Activated CD4-positive, alpha-beta memory T cell treated with anti-CD3 and anti-CD28 coated beads for 36 hours (primary cell): ENCODE data around the gene ARHGEF25. TPM values are rescaled to one million over a fixed set of nuclear protein-coding genes. Genes with fewer than 3 reads are reported as not detected.

Experiments used
- CTCF ChIA-PET: fragments of 350-600 bp; sonication (Branson Sonifier 250); formaldehyde crosslinking; loops from one replicate; lab custom pipeline; 2021; ENCODE audit warnings: antibody characterized with exemption, inconsistent platforms; lab: Charles Lee
- POLR2A ChIA-PET: fragments of 350-600 bp; sonication (Branson Sonifier 250); formaldehyde crosslinking; loops from one replicate; lab custom pipeline; 2021; ENCODE audit warnings: antibody characterized with exemption; lab: Charles Lee
- DNase-seq: peaks from one replicate; pipeline ENCODE4 v3.0.0-alpha.2; 2020
- H3K27ac Mint-ChIP-seq: one replicate; pipeline ENCODE4 v1.8.0; 2021; ENCODE audit warnings: mixed read lengths
- H3K27me3 Mint-ChIP-seq: one replicate; pipeline ENCODE4 v1.8.0; 2021; ENCODE audit warnings: mixed read lengths
- H3K36me3 Mint-ChIP-seq: one replicate; pipeline ENCODE4 v1.8.0; 2021; ENCODE audit warnings: mixed read lengths
- H3K4me1 Mint-ChIP-seq: one replicate; pipeline ENCODE4 v1.8.0; 2021; ENCODE audit warnings: low read depth, mixed read lengths
- H3K4me3 Mint-ChIP-seq: one replicate; pipeline ENCODE4 v1.8.0; 2021; ENCODE audit warnings: mild to moderate bottlenecking, mixed read lengths
- H3K9me3 Mint-ChIP-seq: one replicate; pipeline ENCODE4 v1.8.0; 2021; ENCODE audit warnings: mixed read lengths
- intact Hi-C: fragments of 100-400 bp; cut with micrococcal nuclease; formaldehyde crosslinking; loops from one replicate; pipeline ENCODE4 v1.15.1; 2023
- total RNA-seq, 2 experiments: library from RNA; stranded (reverse); gene quantifications; one replicate each; pipeline ENCODE4 v1.2.3, GENCODE V29; 2021

ARHGEF25 gene
- total RNA-seq, 2 experiments from 2014 or later, result 1.4 to 2.5 TPM

GRCh38 chr12:57603324-57603723, 7.9 kb upstream of the ARHGEF25 start:
- Mint-ChIP-seq H3K4me3 (peak overlapping the region; percentile 74), H3K36me3 (peaks cover 21% of the 10 kb centered on the region), H3K9me3 (no peaks in the 10 kb centered on the region), H3K27ac (no peak overlapping the region), H3K27me3 (no peaks in the 10 kb centered on the region), H3K4me1 (peaks cover 22% of the 10 kb centered on the region)
- no peak for DNase-seq
- intact Hi-C loops, result no loop called here
- ChIA-PET POLR2A (interaction anchor here (0.6 to 1.3 kb wide), 5 partner anchors 8 to 333 kb away, joined by 3 read pairs; partner anchors contain the start of gene ARHGEF25), CTCF (interaction anchor here (1.5 kb wide), 1 partner anchor 20 kb away, joined by 4 read pairs; no protein-coding TSS in a partner anchor)

GRCh38 chr12:57603815-57604453, 7.3 kb upstream of the ARHGEF25 start:
- no peaks in the 10 kb centered on the region for H3K9me3 Mint-ChIP-seq
- H3K27ac Mint-ChIP-seq, result peak overlapping the region; percentile 49
- no peaks in the 10 kb centered on the region for H3K27me3 Mint-ChIP-seq
- ChIA-PET CTCF (interaction anchor here (1.5 kb wide), 1 partner anchor 21 kb away, joined by 4 read pairs; no protein-coding TSS in a partner anchor), POLR2A (interaction anchor here (0.6 to 1.3 kb wide), 4 partner anchors 10 to 148 kb away, joined by 3 read pairs; partner anchors contain the start of gene CDK4)
- peaks cover 22% of the 10 kb centered on the region for H3K4me1 Mint-ChIP-seq
- DNase-seq, result no peak
- intact Hi-C loops, result loop anchor here (2.0 kb wide), 1 partner anchor 13 kb away; the partner anchor contains the start of gene PIP4K2C
- H3K36me3 Mint-ChIP-seq, result peaks cover 19% of the 10 kb centered on the region
- peak overlapping the region; percentile 74 for H3K4me3 Mint-ChIP-seq

GRCh38 chr12:57604454-57604991, 6.7 kb upstream of the ARHGEF25 start, which contains the start of gene DTX3:
Gene DTX3 (plus strand): TSS chr12:57604824. CDS start chr12:57606518, 1,694 bp downstream.
- intact Hi-C loops, result loop anchor here (2.0 kb wide), 1 partner anchor 14 kb away; the partner anchor contains the start of gene PIP4K2C
- Mint-ChIP-seq H3K27ac (peak within 1 kb of the TSS; percentile 68), H3K36me3 (peaks cover 14% of the 10 kb centered on the region), H3K4me3 (peak within 1 kb of the TSS; percentile 74), H3K4me1 (peaks cover 22% of the 10 kb centered on the region), H3K9me3 (no peaks in the 10 kb centered on the region), H3K27me3 (no peaks in the 10 kb centered on the region)
- peak; percentile 64 for DNase-seq
- ChIA-PET POLR2A (interaction anchor here (0.9 to 1.3 kb wide), 2 partner anchors 11 to 147 kb away, joined by 3 read pairs; partner anchors contain the start of gene CDK4), CTCF (interaction anchor here (1.5 to 3.6 kb wide), 2 partner anchors 21 kb away, joined by 4 to 26 read pairs; no protein-coding TSS in a partner anchor)

GRCh38 chr12:57604992-57605810, 6.0 kb upstream of the ARHGEF25 start:
- Mint-ChIP-seq H3K36me3 (peaks cover 10% of the 10 kb centered on the region), H3K4me1 (peaks cover 23% of the 10 kb centered on the region), H3K27me3 (no peaks in the 10 kb centered on the region), H3K4me3 (peak overlapping the region; percentile 74), H3K9me3 (no peaks in the 10 kb centered on the region), H3K27ac (peak overlapping the region; percentile 8)
- CTCF ChIA-PET, result interaction anchor here (1.2 to 3.6 kb wide), 2 partner anchors 12 to 21 kb away, joined by 3 to 26 read pairs; no protein-coding TSS in a partner anchor
- intact Hi-C loops, result loop anchor here (2.0 kb wide), 1 partner anchor 14 kb away; the partner anchor contains the start of gene PIP4K2C
- POLR2A ChIA-PET, result interaction anchor here (1.5 kb wide), 1 partner anchor 13 kb away, joined by 11 read pairs; the partner anchor contains the start of gene PIP4K2C
- DNase-seq, result peak; percentile 31

DNA sequence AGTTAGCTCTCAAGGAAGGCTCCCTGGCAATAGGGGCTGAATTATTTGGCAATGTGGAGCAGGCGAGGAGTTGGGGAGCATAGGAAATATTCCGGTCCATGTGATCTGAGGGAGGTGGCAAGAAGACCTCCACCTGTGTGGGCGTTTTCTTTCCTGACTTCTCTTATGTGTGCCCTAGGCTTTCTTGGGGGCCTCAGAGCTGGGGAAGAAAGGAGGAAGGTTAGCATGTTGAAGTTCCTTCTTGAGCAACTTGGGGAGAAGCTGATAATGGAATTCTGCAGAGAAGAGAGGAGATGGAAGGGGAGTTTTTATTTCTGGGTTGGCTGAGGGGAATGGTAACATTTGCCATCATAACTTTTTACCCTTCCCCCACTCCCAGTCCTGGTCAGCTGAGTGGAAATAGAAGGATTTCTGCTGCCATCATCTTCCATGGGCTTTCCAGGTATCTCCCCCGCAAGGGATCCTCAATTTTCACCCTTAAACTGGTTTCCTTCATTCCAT, 5.4 kb upstream of the ARHGEF25 start:
- Mint-ChIP-seq H3K9me3 (no peaks in the 10 kb centered on the region), H3K4me1 (peaks cover 29% of the 10 kb centered on the region), H3K27me3 (peaks cover 1% of the 10 kb centered on the region), H3K27ac (no peak overlapping the region), H3K4me3 (no peak overlapping the region), H3K36me3 (peaks cover 10% of the 10 kb centered on the region)
- ChIA-PET CTCF (interaction anchor here (1.2 to 3.6 kb wide), 3 partner anchors 12 to 22 kb away, joined by 3 to 26 read pairs (median 6); no protein-coding TSS in a partner anchor), POLR2A (interaction anchor here (1.5 kb wide), 1 partner anchor 14 kb away, joined by 11 read pairs; the partner anchor contains the start of gene PIP4K2C)
- intact Hi-C loops, result loop anchor here (2.0 kb wide), 1 partner anchor 15 kb away; the partner anchor contains the start of gene PIP4K2C
- DNase-seq, result no peak

DNA sequence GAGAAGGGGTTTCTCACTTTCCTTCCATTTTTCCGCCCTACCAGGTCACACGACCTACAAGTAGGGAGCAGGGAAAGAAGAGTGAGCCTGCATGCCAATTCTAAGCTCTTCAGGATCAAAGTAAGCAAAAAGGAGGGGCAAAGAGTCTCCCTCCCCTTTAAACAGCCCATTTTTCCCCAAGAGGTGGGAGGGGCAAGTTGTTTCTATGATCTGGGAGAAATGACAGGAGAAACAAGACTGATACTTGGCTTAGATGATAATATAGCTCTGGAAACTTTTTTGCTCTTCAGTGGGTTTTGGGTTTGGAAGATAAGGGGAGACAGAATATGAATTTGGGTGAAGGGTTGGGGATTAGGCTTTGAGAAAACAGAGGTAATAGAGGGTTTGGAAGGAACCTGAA, 4.8 kb upstream of the ARHGEF25 start:
- peaks cover 3% of the 10 kb centered on the region for H3K27me3 Mint-ChIP-seq
- CTCF ChIA-PET, result interaction anchor here (1.8 to 3.6 kb wide), 2 partner anchors 14 to 23 kb away, joined by 6 to 26 read pairs; no protein-coding TSS in a partner anchor
- DNase-seq, result no peak
- no peak overlapping the region for H3K27ac Mint-ChIP-seq
- peaks cover 31% of the 10 kb centered on the region for H3K4me1 Mint-ChIP-seq
- intact Hi-C loops, result no loop called here
- peaks cover 9% of the 10 kb centered on the region for H3K36me3 Mint-ChIP-seq
- POLR2A ChIA-PET, result interaction anchor here (1.5 kb wide), 1 partner anchor 14 kb away, joined by 11 read pairs; the partner anchor contains the start of gene PIP4K2C
- no peak overlapping the region for H3K4me3 Mint-ChIP-seq
- H3K9me3 Mint-ChIP-seq, result no peaks in the 10 kb centered on the region

DNA sequence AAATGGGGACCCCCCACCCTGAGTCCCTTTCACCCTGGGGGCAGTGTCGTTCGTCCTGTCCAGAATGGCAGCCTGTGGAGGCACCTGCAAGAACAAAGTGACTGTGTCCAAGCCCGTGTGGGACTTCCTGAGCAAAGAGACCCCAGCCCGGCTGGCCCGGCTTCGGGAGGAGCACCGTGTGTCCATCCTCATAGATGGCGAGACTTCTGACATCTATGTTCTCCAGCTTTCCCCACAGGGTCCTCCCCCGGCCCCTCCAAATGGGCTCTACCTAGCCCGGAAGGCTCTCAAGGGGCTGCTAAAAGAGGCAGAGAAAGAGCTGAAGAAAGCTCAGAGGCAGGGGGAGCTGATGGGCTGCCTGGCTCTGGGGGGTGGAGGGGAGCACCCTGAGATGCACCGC, 4.4 kb upstream of the ARHGEF25 start:
- peaks cover 31% of the 10 kb centered on the region for H3K4me1 Mint-ChIP-seq
- H3K27me3 Mint-ChIP-seq, result peaks cover 3% of the 10 kb centered on the region
- no peak overlapping the region for H3K27ac Mint-ChIP-seq
- no peak for DNase-seq
- ChIA-PET CTCF (interaction anchor here (1.3 to 3.6 kb wide), 3 partner anchors 14 to 131 kb away, joined by 3 to 26 read pairs (median 6); no protein-coding TSS in a partner anchor), POLR2A (no interaction called here)
- intact Hi-C loops, result no loop called here
- H3K9me3 Mint-ChIP-seq, result no peaks in the 10 kb centered on the region
- no peak overlapping the region for H3K4me3 Mint-ChIP-seq
- peaks cover 9% of the 10 kb centered on the region for H3K36me3 Mint-ChIP-seq

DNA sequence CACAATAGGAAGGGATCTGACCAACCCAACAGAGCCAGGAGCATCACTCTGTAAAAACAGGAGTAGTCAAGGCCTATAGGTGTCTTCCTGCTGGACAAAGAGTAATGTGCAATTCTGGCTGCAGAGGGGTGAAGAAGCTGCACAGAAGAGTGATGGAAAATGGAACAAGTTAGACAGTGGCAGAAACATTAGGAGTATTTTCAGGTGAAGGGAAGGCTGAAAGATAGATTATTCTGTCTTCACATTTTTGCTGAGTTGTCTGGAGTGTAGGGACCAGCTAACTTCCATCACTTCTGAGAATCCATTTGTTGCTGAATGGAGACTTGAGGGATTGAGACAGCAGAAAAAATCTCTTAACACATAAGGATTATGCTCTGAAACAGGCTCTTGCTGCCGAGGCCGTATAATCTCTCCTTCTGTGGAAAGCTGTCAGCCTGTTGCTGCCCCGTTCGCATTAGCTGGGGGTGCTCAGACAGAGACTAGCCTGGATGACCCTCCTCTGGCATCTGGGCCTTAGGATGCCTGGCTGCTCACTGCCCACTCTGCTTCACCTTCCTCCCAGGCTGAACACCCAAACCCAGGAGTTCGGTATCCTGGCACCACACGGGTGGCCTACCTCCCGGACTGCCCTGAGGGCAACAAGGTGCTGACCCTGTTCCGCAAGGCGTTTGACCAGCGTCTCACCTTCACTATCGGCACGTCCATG, 3.1 kb upstream of the ARHGEF25 start:
- H3K4me3 Mint-ChIP-seq, result no peak overlapping the region
- DNase-seq, result no peak
- H3K36me3 Mint-ChIP-seq, result peaks cover 2% of the 10 kb centered on the region

DNA sequence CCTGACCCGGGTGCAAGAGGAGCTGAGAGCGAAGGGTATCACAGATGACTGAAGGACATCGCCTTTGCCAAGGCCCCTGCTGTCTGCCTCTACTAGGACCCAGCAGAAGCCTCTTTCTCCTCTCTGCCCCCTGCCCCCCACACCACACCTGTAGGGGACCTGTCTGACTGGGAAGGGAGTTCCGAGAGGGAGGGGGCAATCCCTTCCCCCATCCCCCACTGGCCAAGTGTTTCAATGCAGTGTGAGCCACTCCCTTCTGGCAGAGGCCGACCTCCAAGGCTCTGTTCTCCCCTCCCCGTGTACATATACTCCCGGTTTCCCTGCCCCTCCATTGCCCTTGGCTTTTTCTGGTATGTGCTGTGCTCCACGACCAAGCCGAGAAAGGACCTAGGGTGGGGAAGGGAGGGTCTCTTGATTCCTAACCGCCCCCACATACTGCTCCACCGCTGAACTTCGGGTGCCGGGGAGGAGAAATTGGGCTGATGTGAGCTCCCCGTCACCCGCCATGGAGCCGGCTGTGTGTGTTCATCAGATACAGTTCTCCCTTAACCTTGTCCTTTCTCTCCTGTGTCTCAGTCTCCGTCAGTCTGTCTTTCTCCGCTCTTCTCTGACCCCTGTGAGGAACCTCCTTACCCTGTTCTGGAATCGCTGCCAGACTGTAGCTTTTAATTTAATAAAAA, 2.0 kb upstream of the ARHGEF25 start:
- intact Hi-C loops, result no loop called here
- Mint-ChIP-seq H3K27ac (no peak overlapping the region), H3K4me3 (no peak overlapping the region), H3K36me3 (peaks cover 2% of the 10 kb centered on the region), H3K4me1 (peaks cover 20% of the 10 kb centered on the region), H3K27me3 (peaks cover 22% of the 10 kb centered on the region), H3K9me3 (no peaks in the 10 kb centered on the region)
- CTCF ChIA-PET, result interaction anchor here (0.6 to 1.3 kb wide), 3 partner anchors 12 to 193 kb away, joined by 3 to 4 read pairs (median 3); no protein-coding TSS in a partner anchor
- POLR2A ChIA-PET, result no interaction called here
- no peak for DNase-seq

More for the DNA sequence above, 3.1 kb upstream of the ARHGEF25 start:
- intact Hi-C loops, result no loop called here
- no peaks in the 10 kb centered on the region for H3K9me3 Mint-ChIP-seq
- peaks cover 15% of the 10 kb centered on the region for H3K27me3 Mint-ChIP-seq
- H3K27ac Mint-ChIP-seq, result no peak overlapping the region
- ChIA-PET CTCF (interaction anchor here (0.6 to 3.6 kb wide), 5 partner anchors 13 to 194 kb away, joined by 3 to 26 read pairs (median 3); no protein-coding TSS in a partner anchor), POLR2A (no interaction called here)
- H3K4me1 Mint-ChIP-seq, result peaks cover 29% of the 10 kb centered on the region
